IMR-90 (cell line): ENCODE results near the gene PZP. TPM values are rescaled to one million over a fixed set of nuclear protein-coding genes. Genes with fewer than 3 reads are reported as not detected.

Source experiments
- ATAC-seq: fragments of 200-7000 bp; cut with Tn5 transposase; 2 replicates; pipeline ENCODE4 v1.9.1; 2020; ENCODE audit warnings: low read depth, mild to moderate bottlenecking, moderate library complexity
- BruUV-seq: library from RNA; stranded (reverse); fragments of 400-500 nt; replicated peaks from 2 replicates; lab custom pipeline; 2021; lab: Mats Ljungman, UMichigan
- CTCF ChIA-PET: fragments of 300-600 bp; formaldehyde crosslinking; extraction: SDS; loops from one replicate; lab custom pipeline; 2021; ENCODE audit warnings: antibody characterized with exemption; lab: Yijun Ruan, JAX
- POLR2A ChIA-PET: fragments of 300-600 bp; sonication (Branson Sonifier 250); formaldehyde crosslinking; loops from one replicate; lab custom pipeline; 2022; ENCODE audit warnings: antibody characterized with exemption; ENCODE audit not compliant: unreplicated experiment; lab: Charles Lee
- DNase-seq: peaks from one replicate; pipeline ENCODE4 v3.0.0; 2013
- H2AFZ ChIP-seq: replicated peaks from 2 replicates; pipeline ENCODE3; 2013; ENCODE audit warnings: low read length, mild to moderate bottlenecking; ENCODE audit not compliant: poor library complexity
- H2AK5ac ChIP-seq: 2 replicates; pipeline ENCODE4 v1.6.1; 2013; ENCODE audit warnings: low read depth, low read length, inconsistent platforms
- H2AK9ac ChIP-seq: replicated peaks from 2 replicates; pipeline ENCODE3; 2013; ENCODE audit warnings: mild to moderate bottlenecking, low read depth, low read length, moderate library complexity; ENCODE audit not compliant: poor library complexity
- H2BK120ac ChIP-seq: 2 replicates; pipeline ENCODE4 v1.6.1; 2013; ENCODE audit warnings: low read depth, low read length, inconsistent platforms
- H2BK15ac ChIP-seq: 3 replicates; pipeline ENCODE4 v1.6.1; 2013; ENCODE audit warnings: low read depth, low read length, inconsistent platforms
- H2BK20ac ChIP-seq: 2 replicates; pipeline ENCODE4 v1.6.1; 2013; ENCODE audit warnings: low read depth, mild to moderate bottlenecking, inconsistent platforms, low read length, moderate library complexity
- H2BK5ac ChIP-seq: 2 replicates; pipeline ENCODE4 v1.6.1; 2013; ENCODE audit warnings: mild to moderate bottlenecking, low read depth, low read length, inconsistent platforms; ENCODE audit not compliant: poor library complexity, severe bottlenecking
- H3K14ac ChIP-seq: replicated peaks from 2 replicates; pipeline ENCODE4 v1.6.1; 2013; ENCODE audit warnings: low read depth, low read length, inconsistent platforms
- H3K18ac ChIP-seq: 2 replicates; pipeline ENCODE4 v1.6.1; 2013; ENCODE audit warnings: low read depth, low read length, control low read depth
- H3K23ac ChIP-seq: 2 replicates; pipeline ENCODE4 v1.6.1; 2013; ENCODE audit warnings: low read depth, low read length, inconsistent platforms
- H3K27ac ChIP-seq: 2 replicates; pipeline ENCODE4 v1.5.1; 2013; ENCODE audit warnings: mild to moderate bottlenecking, control low read depth, low read length; ENCODE audit not compliant: insufficient read depth
- H3K27me3 ChIP-seq: 2 replicates; pipeline ENCODE4 v1.6.1; 2013; ENCODE audit warnings: low read length; ENCODE audit not compliant: control insufficient read depth, insufficient read depth
- H3K36me3 ChIP-seq: 2 replicates; pipeline ENCODE4 v1.6.1; 2013; ENCODE audit warnings: low read length, mixed read lengths; ENCODE audit not compliant: control insufficient read depth, insufficient read depth
- H3K4ac ChIP-seq: 2 replicates; pipeline ENCODE4 v1.6.1; 2013; ENCODE audit warnings: low read depth, low read length, inconsistent platforms
- H3K4me1 ChIP-seq: 2 replicates; pipeline ENCODE4 v1.6.1; 2013; ENCODE audit warnings: low read length, mixed read lengths; ENCODE audit not compliant: control insufficient read depth, insufficient read depth
- H3K4me2 ChIP-seq: 2 replicates; pipeline ENCODE4 v1.6.1; 2013; ENCODE audit warnings: low read depth, mild to moderate bottlenecking, control low read depth, low read length, moderate library complexity
- H3K4me3 ChIP-seq: 2 replicates; pipeline ENCODE4 v1.5.1; 2013; ENCODE audit warnings: low read depth, mild to moderate bottlenecking, control low read depth, low read length, moderate library complexity; ENCODE audit not compliant: insufficient read depth
- H3K56ac ChIP-seq: 2 replicates; pipeline ENCODE4 v1.6.1; 2013; ENCODE audit warnings: low read length, inconsistent platforms; ENCODE audit not compliant: insufficient read depth; ENCODE audit errors: extremely low read depth
- H3K79me1 ChIP-seq, 2 experiments: 2 replicates each; pipeline ENCODE4 v1.6.1; 2013; ENCODE audit warnings: low read length in 2 of 2, inconsistent platforms in 1 of 2, low read depth in 1 of 2
- H3K9ac ChIP-seq: 2 replicates; pipeline ENCODE4 v1.6.1; 2013; ENCODE audit warnings: low read depth, low read length, control low read depth
- H3K9me1 ChIP-seq: 2 replicates; pipeline ENCODE4 v1.6.1; 2013; ENCODE audit warnings: low read length, inconsistent platforms; ENCODE audit not compliant: insufficient read depth
- H3K9me3 ChIP-seq: 2 replicates; pipeline ENCODE4 v1.6.1; 2013; ENCODE audit warnings: low read length; ENCODE audit not compliant: control insufficient read depth, insufficient read depth
- H4K20me1 ChIP-seq: 2 replicates; pipeline ENCODE4 v1.6.1; 2013; ENCODE audit warnings: low read length, inconsistent platforms; ENCODE audit not compliant: insufficient read depth
- H4K5ac ChIP-seq: 2 replicates; pipeline ENCODE4 v1.6.1; 2013; ENCODE audit warnings: mild to moderate bottlenecking, low read depth, low read length, control low read depth
- H4K8ac ChIP-seq, 2 experiments: 2 replicates each; pipeline ENCODE4 v1.6.1; 2013; ENCODE audit warnings: low read depth in 2 of 2, low read length in 2 of 2, control low read depth in 1 of 2, inconsistent platforms in 1 of 2
- H4K91ac ChIP-seq: 2 replicates; pipeline ENCODE4 v1.6.1; 2013; ENCODE audit warnings: low read depth, low read length, inconsistent platforms; ENCODE audit not compliant: insufficient read depth
- CHD1 ChIP-seq: IDR thresholded peaks from 2 replicates; pipeline ENCODE4 v1.6.1; 2012; ENCODE audit warnings: low read depth, low read length, improper control_type of control experiment
- CTCF ChIP-seq: conservative IDR thresholded peaks from 2 replicates; pipeline ENCODE4 v1.5.1; 2012; ENCODE audit warnings: mild to moderate bottlenecking, low read depth, low read length, improper control_type of control experiment
- ELK1 ChIP-seq: fragments of 150-350 bp; IDR thresholded peaks from 2 replicates; pipeline ENCODE4 v1.6.1; 2016; ENCODE audit warnings: low read depth, mild to moderate bottlenecking, low read length, moderate library complexity, borderline replicate concordance
- MAZ ChIP-seq: IDR thresholded peaks from 2 replicates; pipeline ENCODE4 v1.6.1; 2012; ENCODE audit warnings: low read depth, mild to moderate bottlenecking, low read length, improper control_type of control experiment, moderate library complexity, borderline replicate concordance
- RFX5 ChIP-seq: IDR thresholded peaks from 2 replicates; pipeline ENCODE4 v1.8.0; 2012; ENCODE audit warnings: low read depth, mild to moderate bottlenecking, low read length, moderate library complexity
- USF2 ChIP-seq: fragments of 150-350 bp; IDR thresholded peaks from 2 replicates; pipeline ENCODE4 v1.6.1; 2017; ENCODE audit warnings: mild to moderate bottlenecking, antibody characterized with exemption, low read length, low read depth
- WGBS, 2 experiments: methylation state at CpG; one replicate each; pipeline versions ENCODE4 v1.1.5 to v1.1.7; 2013; ENCODE audit warnings: missing lambda C conversion rate in 2 of 2; ENCODE audit not compliant: insufficient read length in 1 of 2; ENCODE audit errors: extremely low coverage in 2 of 2; 5-methylcytosine and 5-hydroxymethylcytosine counted together
- dilution Hi-C: fragments of 300-500 bp; cut with HindIII; formaldehyde crosslinking; loops from one replicate; pipeline ENCODE4 v1.14.3; 2018; ENCODE audit warnings: low sequenced_read_pairs; ENCODE audit not compliant: unreplicated experiment
- in situ Hi-C: fragments of 300-500 bp; cut with MboI; formaldehyde crosslinking; loops from 3 replicates; pipeline ENCODE4 v1.14.3; 2019; ENCODE audit warnings: low sequenced_read_pairs, inconsistent platforms, mixed read lengths
- intact Hi-C: fragments of 100-400 bp; cut with micrococcal nuclease; formaldehyde crosslinking; loops from 2 replicates; pipeline ENCODE4 v1.10.0; 2022
- polyA plus RNA-seq, 3 experiments: library from polyadenylated mRNA; depleted of rRNA; stranded (reverse); fragments of >200 nt; gene quantifications; 2 replicates each; pipeline ENCODE4 v1.2.3, GENCODE V29; 2012; ENCODE audit warnings: low replicate concordance in 1 of 3
- total RNA-seq: library from RNA; depleted of rRNA; stranded (reverse); fragments of >200 nt; gene quantifications from 2 replicates; pipeline ENCODE4 v1.2.3, GENCODE V29; 2012

The PZP gene
- total and polyA plus RNA-seq, 2 of the 4 experiments (the other 2 are of a cell fraction) = not detected

- Histone ChIP-seq H3K9me1 (no peaks in the 10 kb centered on the region), H3K56ac (no peak overlapping the region), H4K20me1 (no peaks in the 10 kb centered on the region), H3K27ac (no peak overlapping the region), H3K18ac (no peak overlapping the region), H2AK5ac (no peak overlapping the region), H2AK9ac (no peak overlapping the region), H4K91ac (no peak overlapping the region), H2AFZ (no peak overlapping the region), H4K8ac (no peak overlapping the region), H3K23ac (no peak overlapping the region), H2BK5ac (no peak overlapping the region), H3K9me3 (no peaks in the 10 kb centered on the region), H3K4me1 (no peaks in the 10 kb centered on the region), H3K4ac (no peak overlapping the region), H3K4me3 (no peak overlapping the region), H3K9ac (no peak overlapping the region), H2BK15ac (no peak overlapping the region), H3K79me1 (no peaks in the 10 kb centered on the region), H3K14ac (no peak overlapping the region), H3K36me3 (no peaks in the 10 kb centered on the region), H4K5ac (no peak overlapping the region), H2BK20ac (no peak overlapping the region), H3K27me3 (peaks cover 6% of the 10 kb centered on the region), H3K4me2 (no peak overlapping the region), H2BK120ac (no peak overlapping the region)
- ChIA-PET CTCF (no interaction called here), POLR2A (no interaction called here)
- dilution Hi-C loops = no loop called here
- BruUV-seq = no TSS peak
- ATAC-seq (no peak), DNase-seq (no peak)
- WGBS, 2 experiments = no CpG with 5 or more reads among the region's 1 CpG
- in situ Hi-C loops = no loop called here
- TF ChIP-seq RFX5 (no peak), USF2 (no peak), CTCF (no peak), ELK1 (no peak), CHD1 (no peak), MAZ (no peak)
- intact Hi-C loops = no loop called here
These were observed 35.9 kb upstream of the PZP start for GRCh38 chr12:9243999-9244649.
